ENCODE measurements around the gene USP9X.

DNA sequence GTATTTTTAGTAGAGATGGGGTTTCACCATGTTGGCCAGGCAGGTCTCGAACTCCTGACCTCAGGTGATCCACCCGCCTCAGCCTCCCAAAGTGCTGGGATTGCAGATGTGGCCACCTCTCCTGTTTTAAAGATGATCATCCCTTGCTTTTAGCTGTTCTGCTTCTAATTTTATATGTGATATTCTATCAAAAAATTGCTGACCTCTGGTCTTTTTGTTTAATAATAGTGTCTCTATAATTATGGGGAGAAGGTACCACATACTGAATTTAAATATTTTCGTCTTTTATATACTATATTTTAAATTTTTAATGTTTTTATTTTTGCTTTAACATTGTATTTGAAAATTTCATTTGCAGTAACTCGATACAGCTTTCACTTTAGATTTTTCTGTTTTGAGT, 15.6 kb downstream of the USP9X start:
- TF ChIP-seq, protein P1, sequence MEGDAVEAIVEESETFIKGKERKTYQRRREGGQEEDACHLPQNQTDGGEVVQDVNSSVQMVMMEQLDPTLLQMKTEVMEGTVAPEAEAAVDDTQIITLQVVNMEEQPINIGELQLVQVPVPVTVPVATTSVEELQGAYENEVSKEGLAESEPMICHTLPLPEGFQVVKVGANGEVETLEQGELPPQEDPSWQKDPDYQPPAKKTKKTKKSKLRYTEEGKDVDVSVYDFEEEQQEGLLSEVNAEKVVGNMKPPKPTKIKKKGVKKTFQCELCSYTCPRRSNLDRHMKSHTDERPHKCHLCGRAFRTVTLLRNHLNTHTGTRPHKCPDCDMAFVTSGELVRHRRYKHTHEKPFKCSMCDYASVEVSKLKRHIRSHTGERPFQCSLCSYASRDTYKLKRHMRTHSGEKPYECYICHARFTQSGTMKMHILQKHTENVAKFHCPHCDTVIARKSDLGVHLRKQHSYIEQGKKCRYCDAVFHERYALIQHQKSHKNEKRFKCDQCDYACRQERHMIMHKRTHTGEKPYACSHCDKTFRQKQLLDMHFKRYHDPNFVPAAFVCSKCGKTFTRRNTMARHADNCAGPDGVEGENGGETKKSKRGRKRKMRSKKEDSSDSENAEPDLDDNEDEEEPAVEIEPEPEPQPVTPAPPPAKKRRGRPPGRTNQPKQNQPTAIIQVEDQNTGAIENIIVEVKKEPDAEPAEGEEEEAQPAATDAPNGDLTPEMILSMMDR (IDR thresholded peaks at IDR 0.05), result no peak
- TF ChIP-seq POLR2A (IDR thresholded peaks at IDR 0.05), result no peak

All from lower leg skin (tissue), 3 donors.